Neural cell (in vitro differentiated cells): ENCODE data around the gene ZNF594. TPM values are rescaled to one million over a fixed set of nuclear protein-coding genes. Genes with fewer than 3 reads are reported as not detected.

Source experiments
- H2AFZ ChIP-seq: fragments of 200-600, 300-800 bp; sonication (generic), shearing (Covaris generic); 2 replicates; pipeline ENCODE4 v1.6.0; 2014; ENCODE audit warnings: low read depth, mild to moderate bottlenecking, antibody characterized with exemption, low read length, moderate library complexity
- H3F3A ChIP-seq: fragments of 200-600 bp; shearing (Covaris generic); 2 replicates; pipeline ENCODE4 v1.6.1; 2016; ENCODE audit warnings: mild to moderate bottlenecking, moderate library complexity, mixed read lengths, antibody characterized with exemption, low read length; ENCODE audit not compliant: insufficient read depth, poor library complexity, severe bottlenecking
- H3K27ac ChIP-seq: fragments of 200-600, 300-800 bp; sonication (generic), shearing (Covaris generic); 2 replicates; pipeline ENCODE4 v1.5.1; 2014; ENCODE audit warnings: mild to moderate bottlenecking, low read length, moderate library complexity
- H3K27me3 ChIP-seq: fragments of 300-800, 200-600 bp; sonication (generic), shearing (Covaris generic); 2 replicates; pipeline ENCODE4 v1.6.0; 2014; ENCODE audit warnings: mild to moderate bottlenecking, low read depth, low read length, moderate library complexity; ENCODE audit not compliant: insufficient read depth
- H3K36me3 ChIP-seq: fragments of 300-800, 200-600 bp; sonication (generic), shearing (Covaris generic); 2 replicates; pipeline ENCODE4 v1.5.1; 2014; ENCODE audit warnings: mild to moderate bottlenecking, antibody characterized with exemption, low read length, moderate library complexity; ENCODE audit not compliant: insufficient read depth
- H3K4me2 ChIP-seq: fragments of 300-800, 200-600 bp; sonication (generic), shearing (Covaris generic); 2 replicates; pipeline ENCODE4 v1.6.0; 2014; ENCODE audit warnings: mild to moderate bottlenecking, low read length
- H3K4me3 ChIP-seq: fragments of 300-800, 200-600 bp; sonication (generic), shearing (Covaris generic); 2 replicates; pipeline ENCODE4 v1.5.1; 2014; ENCODE audit warnings: mild to moderate bottlenecking, low read length, moderate library complexity
- H3K79me2 ChIP-seq: fragments of 200-600 bp; shearing (Covaris generic); replicated peaks from 2 replicates; pipeline ENCODE4 v1.6.0; 2014; ENCODE audit warnings: mild to moderate bottlenecking, low read length, moderate library complexity; ENCODE audit not compliant: insufficient read depth
- H3K9ac ChIP-seq: fragments of 300-800, 200-600 bp; sonication (generic), shearing (Covaris generic); 2 replicates; pipeline ENCODE4 v1.6.1; 2016; ENCODE audit warnings: mild to moderate bottlenecking, low read length, mixed read lengths
- H3K9me2 ChIP-seq: fragments of 200-600 bp; shearing (Covaris generic); 2 replicates; pipeline ENCODE4 v1.6.1; 2016; ENCODE audit warnings: mild to moderate bottlenecking, low read length, mixed read lengths; ENCODE audit not compliant: insufficient read depth
- H3K9me3 ChIP-seq: fragments of 200-600, 300-800 bp; sonication (generic), shearing (Covaris generic); 2 replicates; pipeline ENCODE4 v1.6.1; 2016; ENCODE audit warnings: mild to moderate bottlenecking, mixed run types, low read length, moderate library complexity, mixed read lengths
- H4K20me1 ChIP-seq: fragments of 200-600 bp; shearing (Covaris generic); 2 replicates; pipeline ENCODE4 v1.6.1; 2016; ENCODE audit warnings: mild to moderate bottlenecking, mixed run types; ENCODE audit not compliant: insufficient read depth
- CTCF ChIP-seq: fragments of 450-650 bp; IDR thresholded peaks from 2 replicates; pipeline ENCODE4 v1.5.1; 2014; ENCODE audit warnings: antibody characterized with exemption, mild to moderate bottlenecking, moderate library complexity; ENCODE audit not compliant: poor library complexity, severe bottlenecking
- EP300 ChIP-seq: fragments of 450-650 bp; conservative IDR thresholded peaks from 2 replicates; pipeline ENCODE4 v1.6.1; 2014; ENCODE audit warnings: antibody characterized with exemption, mild to moderate bottlenecking, moderate library complexity; ENCODE audit not compliant: poor library complexity, severe bottlenecking
- EZH2 ChIP-seq: fragments of 200-600, 300-800 bp; shearing (Covaris generic), sonication (generic); IDR thresholded peaks from 2 replicates; pipeline ENCODE4 v1.6.1; 2014; ENCODE audit warnings: antibody characterized with exemption, low read length, borderline replicate concordance, mild to moderate bottlenecking; ENCODE audit not compliant: insufficient read depth, poor library complexity, severe bottlenecking
- MXI1 ChIP-seq: fragments of 450-650 bp; conservative IDR thresholded peaks from 2 replicates; pipeline ENCODE4 v1.6.1; 2014; ENCODE audit warnings: antibody characterized with exemption, mild to moderate bottlenecking; ENCODE audit not compliant: poor library complexity, severe bottlenecking
- POLR2AphosphoS5 ChIP-seq: IDR thresholded peaks from 2 replicates; pipeline ENCODE4 v1.6.1; 2012
- RAD21 ChIP-seq: fragments of 450-650 bp; conservative IDR thresholded peaks from 2 replicates; pipeline ENCODE4 v1.6.1; 2014; ENCODE audit warnings: antibody characterized with exemption, mild to moderate bottlenecking, moderate library complexity
- REST ChIP-seq: IDR thresholded peaks from 2 replicates; pipeline ENCODE4 v1.6.1; 2012; ENCODE audit warnings: borderline replicate concordance
- SMC3 ChIP-seq: fragments of 450-650 bp; conservative IDR thresholded peaks from 2 replicates; pipeline ENCODE4 v1.6.1; 2014; ENCODE audit warnings: antibody characterized with exemption, mild to moderate bottlenecking, moderate library complexity; ENCODE audit not compliant: poor library complexity
- TAF1 ChIP-seq: IDR thresholded peaks from 2 replicates; pipeline ENCODE4 v1.6.1; 2012; ENCODE audit warnings: low read depth
- polyA plus RNA-seq: library from polyadenylated mRNA; depleted of rRNA; stranded (reverse); fragments of >200 nt; gene quantifications from 2 replicates; pipeline ENCODE4 v1.2.3, GENCODE V29; 2014

The ZNF594 gene
- polyA plus RNA-seq, 1 donor from 2014 or later = 28.2 TPM

GRCh38 chr17:5203178-5203907 is 11.7 kb upstream of the ZNF594 start:
- Histone ChIP-seq H3K9me2 (no peaks in the 10 kb centered on the region), H3F3A (no peaks in the 10 kb centered on the region), H3K27me3 (no peaks in the 10 kb centered on the region), H3K79me2 (no peaks in the 10 kb centered on the region), H2AFZ (no peak overlapping the region), H3K36me3 (no peaks in the 10 kb centered on the region), H4K20me1 (no peaks in the 10 kb centered on the region), H3K4me3 (no peak overlapping the region), H3K27ac (no peak overlapping the region), H3K9me3 (no peaks in the 10 kb centered on the region), H3K9ac (no peak overlapping the region), H3K4me2 (no peak overlapping the region)
- no peak for TF ChIP-seq POLR2AphosphoS5
- TF ChIP-seq TAF1 = no peak
- no peak for TF ChIP-seq EP300
- no peak for TF ChIP-seq EZH2
- TF ChIP-seq REST = no peak
- no peak for TF ChIP-seq SMC3
- no peak for TF ChIP-seq RAD21
- TF ChIP-seq CTCF = no peak
- TF ChIP-seq MXI1 = no peak

- no peaks in the 10 kb centered on the region for H3K9me3 ChIP-seq
- no peak overlapping the region for H2AFZ ChIP-seq
- no peak overlapping the region for H3K9ac ChIP-seq
- H3K27me3 ChIP-seq = no peaks in the 10 kb centered on the region
- H3K79me2 ChIP-seq = no peaks in the 10 kb centered on the region
- no peaks in the 10 kb centered on the region for H3K36me3 ChIP-seq
- no peaks in the 10 kb centered on the region for H4K20me1 ChIP-seq
- H3F3A ChIP-seq = no peaks in the 10 kb centered on the region
- H3K27ac ChIP-seq = no peak overlapping the region
- H3K9me2 ChIP-seq = no peaks in the 10 kb centered on the region
- no peak overlapping the region for H3K4me2 ChIP-seq
- no peak overlapping the region for H3K4me3 ChIP-seq
- TF ChIP-seq EZH2 (no peak), RAD21 (no peak), MXI1 (no peak), CTCF (no peak), TAF1 (no peak), REST (no peak), SMC3 (no peak)
These were observed 9.3 kb upstream of the ZNF594 start for GRCh38 chr17:5201011-5201410.
